Panc1 (cell line): ENCODE measurements around the gene PCBD1. TPM values are rescaled to one million over a fixed set of nuclear protein-coding genes. Genes with fewer than 3 reads are reported as not detected.

Source experiments
- ATAC-seq: fragments of 200-7000 bp; cut with Tn5 transposase; 2 replicates; pipeline ENCODE4 v1.9.1; 2020; ENCODE audit warnings: mild to moderate bottlenecking, moderate library complexity
- BruUV-seq: library from RNA; stranded (reverse); fragments of 400-500 nt; replicated peaks from 2 replicates; lab custom pipeline; 2021; lab: Mats Ljungman, UMichigan
- CTCF ChIA-PET: fragments of 300-600 bp; sonication (Branson Sonifier 250); formaldehyde crosslinking; loops from one replicate; lab custom pipeline; 2022; ENCODE audit warnings: antibody characterized with exemption; lab: Charles Lee
- POLR2A ChIA-PET: fragments of 300-600 bp; sonication (Branson Sonifier 250); formaldehyde crosslinking; loops from one replicate; lab custom pipeline; 2022; ENCODE audit warnings: antibody characterized with exemption; lab: Charles Lee
- DNase-seq: peaks from one replicate; pipeline ENCODE4 v3.0.0-alpha.2; 2010; ENCODE audit warnings: low read depth, low spot score
- H3K27ac ChIP-seq: 2 replicates; pipeline ENCODE4 v1.5.1; 2011; ENCODE audit warnings: mild to moderate bottlenecking, low read length, inconsistent platforms
- H3K27me3 ChIP-seq: fragments of 200-500 bp; sonication (Bioruptor generic); 2 replicates; pipeline ENCODE4 v1.6.0; 2014; ENCODE audit warnings: low read length, inconsistent platforms; ENCODE audit not compliant: control insufficient read depth, insufficient read depth
- H3K36me3 ChIP-seq: fragments of 200-500 bp; sonication (Bioruptor generic); 2 replicates; pipeline ENCODE4 v1.5.1; 2014; ENCODE audit warnings: inconsistent platforms, mild to moderate bottlenecking, low read length, moderate library complexity; ENCODE audit not compliant: control insufficient read depth, insufficient read depth
- H3K4me1 ChIP-seq: 2 replicates; pipeline ENCODE4 v1.5.1; 2011; ENCODE audit warnings: inconsistent platforms, mild to moderate bottlenecking, low read length, moderate library complexity; ENCODE audit not compliant: control insufficient read depth, insufficient read depth
- H3K4me3 ChIP-seq, 2 experiments: 2 replicates each; pipeline ENCODE4 v1.5.1; 2011 to 2012; ENCODE audit warnings: low read depth in 2 of 2, low read length in 2 of 2, mild to moderate bottlenecking in 2 of 2, inconsistent platforms in 1 of 2, moderate library complexity in 1 of 2
- H3K9me3 ChIP-seq: fragments of 200-500 bp; sonication (Bioruptor generic); 2 replicates; pipeline ENCODE4 v1.5.1; 2014; ENCODE audit warnings: low read depth, mild to moderate bottlenecking, inconsistent platforms, low read length, moderate library complexity; ENCODE audit not compliant: control insufficient read depth, insufficient read depth
- CTCF ChIP-seq: fragments of 450-650 bp; IDR thresholded peaks from 2 replicates; pipeline ENCODE4 v1.5.1; 2017; ENCODE audit warnings: mild to moderate bottlenecking
- POLR2AphosphoS5 ChIP-seq: IDR thresholded peaks from 2 replicates; pipeline ENCODE4 v1.6.1; 2012; ENCODE audit warnings: mild to moderate bottlenecking, low read depth, low read length, moderate library complexity
- SIN3A ChIP-seq: IDR thresholded peaks from 2 replicates; pipeline ENCODE4 v1.6.1; 2012; ENCODE audit warnings: low read depth, mild to moderate bottlenecking, low read length, moderate library complexity, borderline replicate concordance; ENCODE audit not compliant: insufficient read depth
- TCF7L2 ChIP-seq: IDR thresholded peaks from 2 replicates; pipeline ENCODE4 v1.6.1; 2011; ENCODE audit warnings: mild to moderate bottlenecking, low read depth, low read length, inconsistent platforms
- in situ Hi-C: cut with HindIII; loops from 2 replicates; pipeline ENCODE4 v1.10.0; 2016; ENCODE audit warnings: low sequenced_read_pairs, low pct_unique_long_range_greater_than_20kb
- intact Hi-C: fragments of 100-400 bp; cut with micrococcal nuclease; formaldehyde crosslinking; loops from one replicate; pipeline ENCODE4 v1.10.0; 2022; ENCODE audit not compliant: unreplicated experiment
- total RNA-seq: library from RNA; stranded (reverse); gene quantifications from one replicate; pipeline ENCODE4 v1.2.1, GENCODE V29; 2021; ENCODE audit not compliant: unreplicated experiment
- TF ChIP-seq, protein P1 (sequence below), 2 experiments: IDR thresholded peaks; 2 replicates each; pipeline ENCODE4 v1.6.1; 2011 to 2012; ENCODE audit warnings: low read depth in 2 of 2, control low read depth in 1 of 2, low read length in 1 of 2, mild to moderate bottlenecking in 1 of 2, moderate library complexity in 1 of 2; ENCODE audit not compliant: insufficient read depth in 1 of 2

PCBD1 gene
- total RNA-seq, 1 experiment from 2014 or later: 122 TPM

- Histone ChIP-seq H3K4me3 (no peak overlapping the region), H3K27me3 (no peaks in the 10 kb centered on the region), H3K36me3 (no peaks in the 10 kb centered on the region; the same call in 1 of the 2 replicates), H3K9me3 (no peaks in the 10 kb centered on the region), H3K4me1 (peaks cover 15% of the 10 kb centered on the region), H3K27ac (no peak overlapping the region)
- POLR2A ChIA-PET: no interaction called here
- in situ Hi-C loops (no loop called here), intact Hi-C loops (no loop called here)
- no TSS peak for BruUV-seq
- TF ChIP-seq POLR2AphosphoS5: no peak
- ATAC-seq (no peak), DNase-seq (no peak)
- CTCF ChIA-PET: no interaction called here
Measured at GRCh38 chr10:70845256-70845655, 43.1 kb downstream of the PCBD1 start.

GRCh38 chr10:70843776-70844489, 44.4 kb downstream of the PCBD1 start:
- DNase-seq: no peak
- CTCF ChIA-PET: no interaction called here
- Histone ChIP-seq H3K27me3 (no peaks in the 10 kb centered on the region), H3K4me3 (no peak overlapping the region), H3K4me1 (peaks cover 2% of the 10 kb centered on the region; the same call in 1 of the 2 replicates), H3K27ac (no peak overlapping the region), H3K36me3 (no peaks in the 10 kb centered on the region; the same call in 1 of the 2 replicates), H3K9me3 (no peaks in the 10 kb centered on the region)
- POLR2A ChIA-PET: no interaction called here
- no TSS peak for BruUV-seq
- intact Hi-C loops: no loop called here
- in situ Hi-C loops: no loop called here
- ATAC-seq: no peak
- TF ChIP-seq, protein P1, sequence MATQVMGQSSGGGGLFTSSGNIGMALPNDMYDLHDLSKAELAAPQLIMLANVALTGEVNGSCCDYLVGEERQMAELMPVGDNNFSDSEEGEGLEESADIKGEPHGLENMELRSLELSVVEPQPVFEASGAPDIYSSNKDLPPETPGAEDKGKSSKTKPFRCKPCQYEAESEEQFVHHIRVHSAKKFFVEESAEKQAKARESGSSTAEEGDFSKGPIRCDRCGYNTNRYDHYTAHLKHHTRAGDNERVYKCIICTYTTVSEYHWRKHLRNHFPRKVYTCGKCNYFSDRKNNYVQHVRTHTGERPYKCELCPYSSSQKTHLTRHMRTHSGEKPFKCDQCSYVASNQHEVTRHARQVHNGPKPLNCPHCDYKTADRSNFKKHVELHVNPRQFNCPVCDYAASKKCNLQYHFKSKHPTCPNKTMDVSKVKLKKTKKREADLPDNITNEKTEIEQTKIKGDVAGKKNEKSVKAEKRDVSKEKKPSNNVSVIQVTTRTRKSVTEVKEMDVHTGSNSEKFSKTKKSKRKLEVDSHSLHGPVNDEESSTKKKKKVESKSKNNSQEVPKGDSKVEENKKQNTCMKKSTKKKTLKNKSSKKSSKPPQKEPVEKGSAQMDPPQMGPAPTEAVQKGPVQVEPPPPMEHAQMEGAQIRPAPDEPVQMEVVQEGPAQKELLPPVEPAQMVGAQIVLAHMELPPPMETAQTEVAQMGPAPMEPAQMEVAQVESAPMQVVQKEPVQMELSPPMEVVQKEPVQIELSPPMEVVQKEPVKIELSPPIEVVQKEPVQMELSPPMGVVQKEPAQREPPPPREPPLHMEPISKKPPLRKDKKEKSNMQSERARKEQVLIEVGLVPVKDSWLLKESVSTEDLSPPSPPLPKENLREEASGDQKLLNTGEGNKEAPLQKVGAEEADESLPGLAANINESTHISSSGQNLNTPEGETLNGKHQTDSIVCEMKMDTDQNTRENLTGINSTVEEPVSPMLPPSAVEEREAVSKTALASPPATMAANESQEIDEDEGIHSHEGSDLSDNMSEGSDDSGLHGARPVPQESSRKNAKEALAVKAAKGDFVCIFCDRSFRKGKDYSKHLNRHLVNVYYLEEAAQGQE (IDR thresholded peaks at IDR 0.05; ENCODE audit: insufficient read depth in 1 of 2, low read depth in 2 of 2, low read length in 1 of 2): no peak
- TF ChIP-seq TCF7L2 (no peak), POLR2AphosphoS5 (no peak), CTCF (no peak), SIN3A (no peak)

DNA sequence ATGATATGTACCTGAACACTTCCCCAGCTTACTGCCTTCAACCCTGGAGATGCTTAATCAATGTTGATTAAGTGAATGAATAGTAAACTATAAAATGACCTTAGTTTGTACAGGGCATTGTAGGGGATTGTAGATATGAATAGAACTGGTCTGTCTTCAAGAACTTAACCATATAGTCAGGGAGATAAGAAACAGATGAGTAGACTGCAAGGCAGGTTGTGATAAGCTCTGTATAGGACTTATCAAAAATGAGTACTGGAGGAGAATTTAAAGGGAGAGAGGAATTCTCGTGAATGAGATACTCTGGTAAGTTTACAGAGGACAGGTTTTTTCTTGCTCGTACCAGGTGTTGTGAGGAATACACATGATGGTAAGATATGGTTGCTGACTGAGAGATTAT, 45.0 kb downstream of the PCBD1 start:
- ATAC-seq (no peak), DNase-seq (no peak)
- Histone ChIP-seq H3K27me3 (no peaks in the 10 kb centered on the region), H3K9me3 (no peaks in the 10 kb centered on the region), H3K4me3 (no peak overlapping the region), H3K27ac (no peak overlapping the region), H3K4me1 (no peaks in the 10 kb centered on the region), H3K36me3 (no peaks in the 10 kb centered on the region; the same call in 1 of the 2 replicates)
- POLR2A ChIA-PET: interaction anchor here (0.6 kb wide), 1 partner anchor 284 kb away, joined by 3 read pairs; no protein-coding TSS in a partner anchor
- intact Hi-C loops (no loop called here), in situ Hi-C loops (no loop called here)
- CTCF ChIA-PET: no interaction called here
- BruUV-seq: no TSS peak
- no peak for TF ChIP-seq POLR2AphosphoS5
- no peak for TF ChIP-seq CTCF
- TF ChIP-seq, protein P1 (IDR thresholded peaks at IDR 0.05; ENCODE audit: insufficient read depth in 1 of 2, low read depth in 2 of 2, low read length in 1 of 2): no peak
- TF ChIP-seq TCF7L2: no peak
- TF ChIP-seq SIN3A: no peak
